ENCODE results near the gene MRC2.

Gene MRC2

GRCh38 chr17:62652251-62653001 lies 25.0 kb downstream of the MRC2 start:
- no peak for TF ChIP-seq CTCF (IDR thresholded peaks at IDR 0.05; ENCODE audit: extremely low read depth, missing control alignments)
- DNase-seq (ENCODE audit: low spot score), result no peak

- peak; percentile 87 for DNase-seq (ENCODE audit: low spot score)
- TF ChIP-seq CTCF (IDR thresholded peaks at IDR 0.05; ENCODE audit: extremely low read depth, missing control alignments), result no peak
These were observed 25.7 kb downstream of the MRC2 start for GRCh38 chr17:62653002-62653825.

- TF ChIP-seq CTCF (IDR thresholded peaks at IDR 0.05; ENCODE audit: extremely low read depth, missing control alignments), result no peak
- no peak for DNase-seq (ENCODE audit: low spot score)
These were observed 26.6 kb downstream of the MRC2 start for GRCh38 chr17:62653826-62654761.

GRCh38 chr17:62655656-62656055 lies 28.2 kb downstream of the MRC2 start:
- TF ChIP-seq CTCF (IDR thresholded peaks at IDR 0.05; ENCODE audit: extremely low read depth, missing control alignments), result no peak
- no peak for DNase-seq (ENCODE audit: low spot score)

- no peak for TF ChIP-seq CTCF (IDR thresholded peaks at IDR 0.05; ENCODE audit: extremely low read depth, missing control alignments)
- DNase-seq (ENCODE audit: low spot score), result no peak
These were observed 29.0 kb downstream of the MRC2 start for GRCh38 chr17:62656446-62656845.

- TF ChIP-seq CTCF (IDR thresholded peaks at IDR 0.05; ENCODE audit: extremely low read depth, missing control alignments), result no peak
These were observed 29.7 kb downstream of the MRC2 start for GRCh38 chr17:62657145-62657665.

More at GRCh38 chr17:62657145-62657665, 29.7 kb downstream of the MRC2 start:
- no peak for DNase-seq (ENCODE audit: low spot score)

Measured in GM20000 (cell line).